NCI-H146 (cell line): Measurements from ENCODE around the gene USB1.
"Not testable (repeated sequence)": the region's sequence is repeated elsewhere in the genome, so short reads cannot be mapped to it uniquely, and the experiment has no call there.

Experiments
- DNase-seq: peaks from one replicate; lab custom pipeline; 2025; lab: John Stamatoyannopoulos, UW

Gene USB1

DNA sequence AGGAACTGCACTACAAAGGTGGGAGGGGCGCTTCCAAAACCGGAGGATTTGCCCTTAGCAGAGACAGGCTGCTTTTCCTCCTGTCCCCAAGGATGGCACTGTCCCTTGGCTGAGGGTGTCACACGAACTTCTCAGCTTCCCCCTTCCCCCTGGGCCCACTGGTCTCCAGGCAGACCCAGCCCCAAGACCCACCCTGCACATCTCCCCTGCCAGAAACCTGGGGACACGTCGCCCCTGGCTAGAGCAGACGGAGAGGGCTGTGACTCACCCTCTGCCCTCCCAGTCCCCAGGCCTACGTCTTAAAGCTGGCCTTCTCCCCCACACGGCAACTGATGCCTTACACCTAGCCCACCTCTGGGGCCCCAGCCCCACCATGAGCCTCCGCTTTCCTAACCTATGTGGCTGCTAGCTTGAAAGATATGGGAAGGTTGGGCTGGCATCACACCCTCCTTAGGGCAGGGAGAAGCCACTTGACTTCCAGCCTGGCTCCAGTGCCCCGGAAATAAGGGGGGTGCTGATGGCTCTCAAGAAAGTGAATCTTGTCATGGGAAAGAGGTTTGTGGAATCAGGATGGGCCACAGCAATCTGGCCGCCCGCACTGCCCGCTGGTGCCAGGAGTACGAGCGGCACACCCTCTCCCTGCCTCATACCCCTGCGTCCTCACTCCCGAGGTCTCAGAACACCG is 5.3 kb upstream of the USB1 start:
- no peak for DNase-seq

GRCh38 chr16:57996406-57997175 is 4.6 kb upstream of the USB1 start:
- no peak for DNase-seq

- no peak for DNase-seq
Measured at GRCh38 chr16:57997176-57997527, 4.1 kb upstream of the USB1 start.

DNA sequence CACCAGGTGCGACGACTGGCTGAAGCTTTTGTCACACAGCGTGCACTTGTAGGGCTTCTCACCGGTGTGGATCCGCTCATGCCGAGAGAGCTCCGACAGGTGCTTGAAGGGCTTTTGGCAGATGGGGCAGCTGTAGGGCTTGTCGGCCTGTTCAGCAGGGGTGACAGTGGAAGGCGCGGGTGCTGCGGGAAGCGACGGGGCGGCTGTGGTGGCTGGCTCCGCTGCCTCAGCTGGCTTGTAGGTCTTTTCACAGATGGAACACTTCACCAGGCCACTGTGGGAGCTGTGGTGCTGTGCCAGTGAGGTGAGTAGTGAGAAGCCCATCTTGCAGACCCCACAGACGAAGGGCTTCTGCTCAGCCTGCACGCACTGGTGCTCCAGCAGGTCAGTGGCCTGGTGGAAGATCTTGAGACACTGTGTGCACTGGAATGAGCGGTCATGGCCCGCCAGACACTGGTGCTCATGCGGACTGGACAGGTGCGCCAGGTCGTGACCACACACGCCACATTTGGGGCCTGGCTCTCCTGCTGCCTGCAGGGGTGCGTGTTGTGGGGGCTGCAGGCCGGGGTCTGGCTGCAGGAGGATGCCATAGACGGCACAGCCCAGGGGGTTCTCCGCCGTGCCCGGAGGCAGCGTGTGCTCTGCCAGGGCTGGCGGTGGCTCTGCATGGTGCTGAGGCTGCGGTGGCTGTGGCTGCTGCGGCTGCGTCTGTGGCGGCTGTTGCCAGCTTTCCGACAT is 3.5 kb upstream of the USB1 start:
- DNase-seq = no peak

- no peak for DNase-seq
Measured at GRCh38 chr16:57998486-57998885, 2.7 kb upstream of the USB1 start.

DNA sequence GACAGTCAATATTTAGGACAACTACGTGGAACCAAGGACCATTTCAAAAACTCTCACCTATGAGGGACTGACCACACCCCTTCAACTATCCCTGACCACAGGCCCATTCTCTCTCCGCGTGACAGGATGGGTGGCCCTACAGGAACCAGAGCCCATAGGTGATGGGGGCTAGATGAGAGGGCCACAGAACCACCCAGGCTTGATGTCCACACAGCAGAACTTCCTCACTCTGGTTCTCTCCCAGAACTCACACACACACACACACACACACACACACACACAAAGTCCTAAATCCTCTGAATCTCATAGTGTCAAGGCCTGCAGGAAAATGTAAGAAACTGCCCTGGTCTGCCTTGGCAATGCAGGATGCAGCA is 2.2 kb upstream of the USB1 start:
- DNase-seq = no peak

GRCh38 chr16:57999366-57999970 is 1.7 kb upstream of the USB1 start:
- DNase-seq = no peak

DNA sequence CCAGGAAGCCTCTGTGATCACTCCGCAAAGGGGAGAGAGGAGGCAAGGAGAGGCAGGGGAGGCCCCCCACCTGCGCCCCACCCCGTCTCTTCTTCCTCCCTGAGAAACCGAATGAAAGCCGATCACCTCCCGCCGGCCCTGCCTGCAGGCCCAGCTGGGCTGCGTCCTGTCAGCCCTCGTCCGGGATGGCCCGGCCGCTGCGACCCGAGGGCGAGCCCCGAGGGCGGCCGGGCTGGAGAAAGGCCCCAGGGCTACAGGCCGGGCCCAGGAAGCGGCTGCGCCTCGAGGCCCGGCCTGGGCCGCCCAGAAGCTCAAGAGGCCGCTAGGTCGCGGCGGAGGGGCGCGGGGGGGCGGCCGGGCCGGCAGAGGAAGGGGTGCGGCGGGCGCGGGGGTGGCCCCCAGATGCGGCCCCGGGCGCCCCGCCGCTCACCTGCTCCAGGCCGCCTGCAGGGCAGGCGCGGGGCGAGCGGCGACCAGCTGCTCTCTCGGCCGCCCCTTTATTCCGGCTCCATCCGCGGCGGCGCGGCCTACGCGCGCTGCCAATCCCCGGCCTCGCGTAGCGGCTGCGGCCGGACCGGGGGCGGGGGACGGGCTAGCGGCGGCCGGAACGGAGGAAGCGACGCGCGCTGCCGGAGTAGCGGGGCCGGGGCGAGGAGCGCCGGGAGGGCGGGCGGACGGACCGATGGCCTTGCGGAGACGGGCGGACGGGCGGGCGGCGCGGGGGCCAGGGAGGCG is 1.1 kb upstream of the USB1 start, which contains the start of gene ZNF319:
TSS of gene ZNF319 (minus strand) at position 702 of the 735 bp plus-strand sequence. CDS start 2,407 bp downstream, outside the sequence.
- DNase-seq = no peak

DNA sequence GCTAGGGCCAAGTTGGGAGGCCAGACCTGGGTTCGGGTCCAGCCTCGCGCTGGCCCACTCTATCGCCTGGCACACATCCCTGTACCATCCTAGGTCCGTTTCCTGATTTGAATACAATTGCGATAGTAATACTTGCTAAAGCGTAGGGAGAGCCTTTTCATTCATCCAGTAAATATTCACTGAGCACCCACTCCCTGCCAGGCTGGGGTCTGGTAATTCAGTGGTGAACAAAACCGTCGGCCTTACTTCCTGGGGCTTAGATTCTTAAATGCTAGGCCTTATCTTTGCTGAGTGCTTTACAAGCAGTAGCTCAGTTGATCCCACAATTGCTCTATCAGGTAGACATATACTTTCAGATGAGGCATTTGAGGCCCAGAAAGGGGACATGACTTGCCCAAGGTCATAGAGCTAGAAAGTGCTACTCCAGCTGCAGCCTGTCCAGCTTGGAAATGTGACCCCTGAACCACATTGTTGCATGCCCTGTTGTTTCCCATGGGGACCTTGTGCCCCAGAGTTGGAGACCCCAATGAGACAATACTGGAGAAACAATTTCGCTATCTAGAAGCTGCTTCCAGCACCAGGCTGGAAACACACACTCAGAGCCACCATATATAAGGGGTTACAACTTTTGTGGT is 691 bp downstream of the USB1 start:
- DNase-seq = no peak

DNA sequence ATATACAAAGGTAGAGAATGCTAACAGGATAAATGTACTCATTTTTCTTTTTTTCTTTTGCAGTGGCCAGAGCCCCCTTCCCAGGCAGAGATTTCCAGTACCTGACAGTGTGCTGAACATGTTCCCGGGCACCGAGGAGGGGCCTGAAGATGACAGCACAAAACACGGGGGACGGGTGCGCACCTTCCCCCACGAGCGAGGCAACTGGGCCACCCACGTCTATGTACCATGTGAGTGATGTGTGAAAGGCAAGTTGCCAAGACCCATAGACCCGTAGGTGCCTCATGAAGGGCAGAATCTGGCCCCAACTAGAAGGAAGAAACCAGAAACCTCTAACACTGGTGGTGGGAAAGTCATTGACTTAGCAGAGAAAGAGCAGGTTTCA is 1.2 kb downstream of the USB1 start:
- no peak for DNase-seq

- DNase-seq = no peak
Measured at GRCh38 chr16:58002936-58003335, 1.7 kb downstream of the USB1 start.

- not testable (repeated sequence) for DNase-seq
Measured at GRCh38 chr16:58004736-58005135, 3.5 kb downstream of the USB1 start.

DNA sequence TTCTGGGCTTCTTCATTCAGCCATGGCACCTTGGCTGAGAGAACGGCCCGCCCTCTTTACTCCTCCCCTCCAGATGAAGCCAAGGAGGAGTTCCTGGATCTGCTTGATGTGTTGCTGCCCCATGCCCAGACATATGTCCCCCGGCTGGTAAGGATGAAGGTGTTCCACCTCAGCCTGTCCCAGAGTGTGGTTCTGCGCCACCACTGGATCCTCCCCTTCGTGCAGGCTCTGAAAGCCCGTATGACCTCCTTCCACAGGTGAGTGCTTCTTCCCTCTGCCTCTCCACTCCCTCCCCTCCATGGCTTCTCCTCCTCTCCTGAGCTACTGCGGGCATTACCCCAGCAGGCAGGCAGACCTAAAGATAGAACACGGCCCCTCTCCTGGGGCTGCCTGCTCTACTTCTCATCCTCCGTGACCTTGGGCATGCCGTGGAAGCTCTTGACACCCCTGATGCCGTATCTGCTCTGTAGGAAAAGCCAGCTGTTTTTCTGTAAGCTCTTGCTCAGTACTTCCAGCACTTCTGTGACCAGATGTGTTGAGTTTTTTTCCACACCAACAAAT is 8.7 kb downstream of the USB1 start:
- no peak for DNase-seq

- no peak for DNase-seq
Measured at GRCh38 chr16:58010886-58011285, 9.7 kb downstream of the USB1 start.

GRCh38 chr16:58011652-58012051 is 10.4 kb downstream of the USB1 start:
- no peak for DNase-seq

DNA sequence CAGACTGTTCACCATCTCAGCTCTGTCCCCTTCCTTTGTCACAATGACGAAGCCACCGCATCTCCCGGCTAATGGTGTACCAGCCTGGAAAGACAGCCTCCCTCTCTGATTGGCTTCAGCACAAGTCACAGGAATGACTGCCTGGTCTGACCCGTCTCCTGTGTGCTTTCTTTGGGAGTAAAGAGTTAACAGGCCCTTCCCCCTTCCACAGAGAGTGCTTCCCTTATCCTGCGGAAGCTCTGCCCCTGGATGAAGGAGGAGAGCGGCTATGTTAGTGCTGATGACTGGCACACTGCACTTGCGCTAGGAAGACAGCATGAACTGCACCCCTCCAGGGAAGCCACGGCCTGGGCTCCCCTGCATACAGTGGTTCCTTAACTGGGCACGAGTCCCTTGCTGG is 11.3 kb downstream of the USB1 start:
- DNase-seq = no peak

DNA sequence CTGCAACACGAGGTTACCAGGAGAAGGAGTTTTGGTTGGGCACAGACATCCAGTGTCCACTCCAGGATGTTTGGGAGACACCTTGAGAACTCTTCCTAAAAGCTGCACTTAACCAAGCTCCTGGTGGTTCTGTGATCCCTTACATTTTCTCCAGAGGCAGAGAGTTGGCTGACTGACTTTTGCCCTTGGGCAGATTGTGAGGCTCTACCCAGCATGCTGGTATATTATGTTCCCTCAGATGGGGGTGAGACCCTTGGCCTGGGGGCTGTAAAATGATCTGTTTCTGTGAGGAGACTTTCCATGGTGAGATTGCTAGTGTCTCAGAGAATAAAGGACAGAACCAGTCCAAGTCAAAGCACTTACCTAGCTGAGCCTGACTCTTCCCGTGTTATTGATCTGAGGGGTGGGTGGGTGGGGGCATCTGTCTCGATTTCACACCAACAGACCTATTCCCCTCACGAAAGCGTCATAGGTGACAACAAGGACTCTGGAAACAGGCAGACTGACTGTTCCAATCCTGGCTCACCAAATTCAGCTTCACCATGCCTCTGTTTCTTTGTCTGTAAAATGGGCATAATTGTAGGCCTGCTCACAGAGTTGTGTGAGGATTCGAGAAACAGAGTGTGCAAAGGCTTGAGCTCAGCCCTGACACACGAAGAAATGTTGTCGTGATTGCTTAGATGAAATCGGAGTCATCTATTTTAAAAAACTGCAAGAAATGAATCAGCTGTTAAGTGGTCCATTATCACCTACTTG is 12.2 kb downstream of the USB1 start:
- DNase-seq = no peak

- no peak for DNase-seq
Measured at GRCh38 chr16:58016840-58017446, 15.7 kb downstream of the USB1 start.

DNA sequence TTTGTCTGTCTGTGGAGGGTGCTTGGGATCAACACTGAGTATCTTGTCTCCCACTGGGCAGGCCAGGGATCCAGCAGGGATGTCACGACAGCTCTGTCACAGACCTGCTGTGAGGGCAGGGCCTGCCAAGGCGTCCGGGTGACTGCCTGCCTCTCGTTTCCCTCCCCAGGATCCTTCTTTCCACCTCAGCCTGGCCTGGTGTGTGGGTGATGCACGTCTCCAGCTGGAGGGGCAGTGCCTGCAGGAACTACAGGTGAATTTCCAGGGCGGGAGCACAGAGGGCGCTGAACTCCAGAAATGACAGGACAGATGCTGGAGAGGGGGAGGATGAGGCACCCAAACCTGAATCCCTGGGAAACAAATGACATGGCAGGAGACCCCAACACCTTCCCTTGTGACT is 17.6 kb downstream of the USB1 start:
- no peak for DNase-seq
